Small intestine (tissue), 7 donors: Measurements from ENCODE around the gene RAD9A. TPM values are rescaled to one million over a fixed set of nuclear protein-coding genes. Genes with fewer than 3 reads are reported as not detected.
"Not testable (repeated sequence)": the region's sequence is repeated elsewhere in the genome, so short reads cannot be mapped to it uniquely, and the experiment has no call there.

Experiments
- DNase-seq, 2 donors: peaks; one replicate each; pipeline versions ENCODE4 v3.0.0 to v3.0.0-alpha.2; 2013
- FAIRE-seq: peaks from 2 replicates; lab custom pipeline; 2012; peaks lifted over from hg19 to GRCh38; lab: Jason Lieb, UNC
- H3K27ac ChIP-seq, 3 donors: one replicate each; pipeline ENCODE4 v1.5.1; 2013; ENCODE audit warnings: low read length in 2 of 3, mild to moderate bottlenecking in 2 of 3, control low read depth in 1 of 3, inconsistent platforms in 1 of 3, low read depth in 1 of 3, moderate library complexity in 1 of 3
- H3K27me3 ChIP-seq, 3 donors: one replicate each; pipeline ENCODE4 v1.6.1; 2013; ENCODE audit warnings: low read length in 3 of 3, inconsistent platforms in 1 of 3; ENCODE audit not compliant: control insufficient read depth in 3 of 3, insufficient read depth in 3 of 3
- H3K36me3 ChIP-seq, 3 donors: one replicate each; pipeline ENCODE4 v1.6.1; 2013; ENCODE audit warnings: low read length in 3 of 3, inconsistent platforms in 1 of 3, low read depth in 1 of 3, mild to moderate bottlenecking in 1 of 3, moderate library complexity in 1 of 3; ENCODE audit not compliant: control insufficient read depth in 3 of 3, insufficient read depth in 2 of 3
- H3K4me1 ChIP-seq, 3 donors: one replicate each; pipeline ENCODE4 v1.6.1; 2013; ENCODE audit warnings: low read length in 2 of 3, inconsistent platforms in 1 of 3, low read depth in 1 of 3, mild to moderate bottlenecking in 1 of 3, moderate library complexity in 1 of 3; ENCODE audit not compliant: control insufficient read depth in 3 of 3, insufficient read depth in 2 of 3
- H3K4me3 ChIP-seq, 3 donors: one replicate each; pipeline ENCODE4 v1.5.1; 2013; ENCODE audit warnings: low read length in 3 of 3, control low read depth in 1 of 3, inconsistent platforms in 1 of 3, low read depth in 1 of 3, mild to moderate bottlenecking in 1 of 3, moderate library complexity in 1 of 3
- H3K9me3 ChIP-seq, 2 donors: one replicate each; pipeline ENCODE4 v1.6.1; 2013; ENCODE audit warnings: low read depth in 1 of 2, low read length in 1 of 2; ENCODE audit not compliant: control insufficient read depth in 2 of 2, insufficient read depth in 1 of 2
- WGBS, 3 donors: extraction: QIAGEN DNeasy Blood & Tissue Kit; methylation state at CpG; one replicate each; pipeline ENCODE4 v1.1.7; 2013; 5-methylcytosine and 5-hydroxymethylcytosine counted together
- polyA plus RNA-seq, 4 donors: library from polyadenylated mRNA; stranded (reverse) in 3 of 4; unstranded in 1 of 4; fragments of 200-250 nt in 3 of 4; fragments of 120-200 nt in 1 of 4; gene quantifications; one replicate each; pipeline versions ENCODE4 v1.2.1 to v1.2.3, GENCODE V29; 2013
- donor health status: healthy with polysubstance abuse.
- donor health status: control.
- donor health status: control.
- donor health status: Bipolar disorder and iron deficiency.
- donor health status: healthy.

RAD9A gene
- polyA plus RNA-seq, 4 donors: 19.5 to 88.3 (median 40.7) TPM

GRCh38 chr11:67422891-67423290, 31.1 kb downstream of the RAD9A start:
- FAIRE-seq (no peak), DNase-seq (peak in 1 of 2 donors; percentile 36)
- WGBS, 3 donors: 46 to 65% (median 61%) methylated on average over 6 of the region's 6 CpGs

GRCh38 chr11:67423466-67423865, 31.7 kb downstream of the RAD9A start:
- Histone ChIP-seq H3K9me3 (no peaks in the 10 kb centered on the region), H3K4me1 (peaks cover 0 to 19% (median 0%) of the 10 kb centered on the region in 3 donors), H3K27me3 (no peaks in the 10 kb centered on the region), H3K27ac (no peak overlapping the region), H3K4me3 (no peak overlapping the region), H3K36me3 (peaks cover 0 to 2% (median 0%) of the 10 kb centered on the region in 3 donors)
- DNase-seq (no peak), FAIRE-seq (no peak)
- WGBS, 3 donors: 94 to 96% (median 95%) methylated on average over 13 of the region's 13 CpGs

More at GRCh38 chr11:67422891-67423290, 31.1 kb downstream of the RAD9A start:
- H3K36me3 ChIP-seq: peaks cover 0 to 2% (median 0%) of the 10 kb centered on the region in 3 donors
- H3K9me3 ChIP-seq: no peaks in the 10 kb centered on the region
- H3K4me3 ChIP-seq: no peak overlapping the region
- H3K4me1 ChIP-seq: peaks cover 0 to 19% (median 0%) of the 10 kb centered on the region in 3 donors
- H3K27ac ChIP-seq: no peak overlapping the region
- H3K27me3 ChIP-seq: no peaks in the 10 kb centered on the region

- DNase-seq: no peak
- no peak overlapping the region for H3K27ac ChIP-seq
- 86 to 90% (median 89%) methylated on average over 23 to 34 of the region's 34 CpGs for WGBS, 3 donors
- peaks cover 0 to 2% (median 0%) of the 10 kb centered on the region in 3 donors for H3K36me3 ChIP-seq
- H3K27me3 ChIP-seq: no peaks in the 10 kb centered on the region
- FAIRE-seq: no peak
- no peak overlapping the region for H3K4me3 ChIP-seq
- peaks cover 0 to 22% (median 0%) of the 10 kb centered on the region in 3 donors for H3K4me1 ChIP-seq
- no peaks in the 10 kb centered on the region for H3K9me3 ChIP-seq
These were observed 32.3 kb downstream of the RAD9A start for GRCh38 chr11:67423891-67424613.

GRCh38 chr11:67427364-67427859, 35.6 kb downstream of the RAD9A start:
- Histone ChIP-seq H3K4me3 (peak overlapping the region in 2 of 3 donors; percentile 54 to 57), H3K36me3 (peaks cover under 1 to 36% (median 11%) of the 10 kb centered on the region in 3 donors), H3K27ac (peak overlapping the region; percentile 69 to 89 (median 80)), H3K4me1 (peaks cover 4 to 20% (median 4%) of the 10 kb centered on the region in 3 donors)
- H3K9me3 ChIP-seq, FAIRE-seq, DNase-seq, H3K27me3 ChIP-seq: not testable (repeated sequence)
- 54 to 68% (median 63%) methylated on average over 19 of the region's 19 CpGs for WGBS, 3 donors

GRCh38 chr11:67428052-67429001, 36.5 kb downstream of the RAD9A start, which contains the start of gene RPS6KB2:
Gene RPS6KB2, plus strand, starts transcription at chr11:67428494. Its CDS starts 52 bp downstream, at chr11:67428546.
- Histone ChIP-seq H3K4me1 (peaks cover 4 to 16% (median 4%) of the 10 kb centered on the region in 3 donors), H3K9me3 (no peaks in the 10 kb centered on the region), H3K4me3 (peak within 1 kb of the TSS; percentile 54 to 65 (median 57)), H3K27me3 (no peaks in the 10 kb centered on the region), H3K27ac (peak within 1 kb of the TSS; percentile 69 to 89 (median 80)), H3K36me3 (peaks cover 3 to 45% (median 13%) of the 10 kb centered on the region in 3 donors)
- WGBS, 3 donors: 0 to 1% (median 0%) methylated on average over 58 to 68 of the region's 68 CpGs
- DNase-seq (peak; percentile 98 to 99), FAIRE-seq (no peak)

GRCh38 chr11:67429038-67429668, 37.4 kb downstream of the RAD9A start:
- no peaks in the 10 kb centered on the region for H3K27me3 ChIP-seq
- no peak for DNase-seq
- H3K36me3 ChIP-seq: peaks cover 3 to 53% (median 13%) of the 10 kb centered on the region in 3 donors
- H3K9me3 ChIP-seq: no peaks in the 10 kb centered on the region
- 16 to 40% (median 30%) methylated on average over 12 of the region's 12 CpGs for WGBS, 3 donors
- H3K27ac ChIP-seq: peak overlapping the region in 2 of 3 donors; percentile 70 to 89
- H3K4me1 ChIP-seq: peaks cover 4 to 16% (median 4%) of the 10 kb centered on the region in 3 donors
- H3K4me3 ChIP-seq: peak overlapping the region; percentile 54 to 65 (median 57)
- no peak for FAIRE-seq

GRCh38 chr11:67429722-67430121, 37.9 kb downstream of the RAD9A start:
- H3K27ac ChIP-seq: no peak overlapping the region
- peaks cover 3 to 58% (median 13%) of the 10 kb centered on the region in 3 donors for H3K36me3 ChIP-seq
- no peaks in the 10 kb centered on the region for H3K27me3 ChIP-seq

More at GRCh38 chr11:67429722-67430121, 37.9 kb downstream of the RAD9A start:
- DNase-seq (no peak), FAIRE-seq (no peak)
- Histone ChIP-seq H3K4me3 (peak overlapping the region in 2 of 3 donors; percentile 54 to 57), H3K4me1 (peaks cover 4 to 16% (median 4%) of the 10 kb centered on the region in 3 donors), H3K9me3 (no peaks in the 10 kb centered on the region)
- WGBS, 3 donors: 61 to 83% (median 72%) methylated on average over 11 of the region's 11 CpGs
